ENCODE data around the gene UXS1. TPM values are rescaled to one million over a fixed set of nuclear protein-coding genes. Genes with fewer than 3 reads are reported as not detected.

Gene UXS1
- total RNA-seq, 1 experiment from 2014 or later = 49.1 TPM

- Histone ChIP-seq H3K9me3 (ENCODE audit: low read length) (no peaks in the 10 kb centered on the region), H3K9me2 (replicated peaks; ENCODE audit: low read length) (no peaks in the 10 kb centered on the region), H3K4me2 (ENCODE audit: low read length) (no peak overlapping the region), H3K4me1 (ENCODE audit: insufficient read depth, low read length) (no peaks in the 10 kb centered on the region), H3K36me3 (ENCODE audit: low read depth, low read length) (0 out of 2 replicates have a peak, but pooled peaks cover 5% of the 10 kb centered on the region), H3K4me3 (ENCODE audit: low read length) (no peak overlapping the region), H3K27ac (ENCODE audit: low read length) (no peak overlapping the region), H2AFZ (ENCODE audit: low read length) (no peak overlapping the region), H3K79me2 (ENCODE audit: low read length) (no peaks in the 10 kb centered on the region), H3K27me3 (ENCODE audit: low read length) (no peaks in the 10 kb centered on the region), H3F3A (ENCODE audit: low read length, unreplicated experiment) (no peaks in the 10 kb centered on the region), H4K20me1 (ENCODE audit: low read length) (no peaks in the 10 kb centered on the region), H3K9ac (ENCODE audit: low read length) (no peak overlapping the region)
- DNase-seq (no peak), ATAC-seq (no peak)
- CTCF ChIA-PET = no interaction called here
- TF ChIP-seq EZH2 (IDR thresholded peaks at IDR 0.05; ENCODE audit: low read length, unreplicated experiment) (no peak), EZH2phosphoT487 (IDR thresholded peaks at IDR 0.05; ENCODE audit: borderline replicate concordance, low read length) (no peak), CTCF (conservative IDR thresholded peaks at IDR 0.05; ENCODE audit: low read depth, low read length) (no peak)
- BruUV-seq (replicated peaks) = no TSS peak
- intact Hi-C loops (cut with micrococcal nuclease) = no loop called here
- POLR2A ChIA-PET (ENCODE audit: unreplicated experiment) = no interaction called here
Observed at GRCh38 chr2:106094131-106094841, 99.8 kb downstream of the UXS1 start.

- Histone ChIP-seq H2AFZ (ENCODE audit: low read length) (no peak overlapping the region), H3K9ac (ENCODE audit: low read length) (no peak overlapping the region), H3K4me1 (ENCODE audit: insufficient read depth, low read length) (no peaks in the 10 kb centered on the region), H3K4me2 (ENCODE audit: low read length) (no peak overlapping the region), H3K9me2 (replicated peaks; ENCODE audit: low read length) (no peaks in the 10 kb centered on the region), H3K4me3 (ENCODE audit: low read length) (no peak overlapping the region), H3K27ac (ENCODE audit: low read length) (no peak overlapping the region), H3K36me3 (ENCODE audit: low read depth, low read length) (0 out of 2 replicates have a peak, but pooled peaks cover 5% of the 10 kb centered on the region), H3K27me3 (ENCODE audit: low read length) (no peaks in the 10 kb centered on the region), H3K9me3 (ENCODE audit: low read length) (no peaks in the 10 kb centered on the region), H4K20me1 (ENCODE audit: low read length) (no peaks in the 10 kb centered on the region), H3K79me2 (ENCODE audit: low read length) (no peaks in the 10 kb centered on the region), H3F3A (ENCODE audit: low read length, unreplicated experiment) (no peaks in the 10 kb centered on the region)
- DNase-seq = no peak
- TF ChIP-seq EZH2 (IDR thresholded peaks at IDR 0.05; ENCODE audit: low read length, unreplicated experiment) = no peak
- no peak for TF ChIP-seq EZH2phosphoT487 (IDR thresholded peaks at IDR 0.05; ENCODE audit: borderline replicate concordance, low read length)
- no peak for TF ChIP-seq CTCF (conservative IDR thresholded peaks at IDR 0.05; ENCODE audit: low read depth, low read length)
- BruUV-seq (replicated peaks) = no TSS peak
- intact Hi-C loops (cut with micrococcal nuclease) = no loop called here
- ATAC-seq = no peak
- ChIA-PET POLR2A (ENCODE audit: unreplicated experiment) (no interaction called here), CTCF (no interaction called here)
Observed at GRCh38 chr2:106090916-106091618, 103.0 kb downstream of the UXS1 start.

GRCh38 chr2:106089611-106090010 is 104.5 kb downstream of the UXS1 start:
- no peaks in the 10 kb centered on the region for H3K79me2 ChIP-seq (ENCODE audit: low read length)
- 0 out of 2 replicates have a peak, but pooled peaks cover 5% of the 10 kb centered on the region for H3K36me3 ChIP-seq (ENCODE audit: low read depth, low read length)
- H2AFZ ChIP-seq (ENCODE audit: low read length) = no peak overlapping the region
- H4K20me1 ChIP-seq (ENCODE audit: low read length) = no peaks in the 10 kb centered on the region
- TF ChIP-seq EZH2 (IDR thresholded peaks at IDR 0.05; ENCODE audit: low read length, unreplicated experiment) (no peak), CTCF (conservative IDR thresholded peaks at IDR 0.05; ENCODE audit: low read depth, low read length) (no peak), EZH2phosphoT487 (IDR thresholded peaks at IDR 0.05; ENCODE audit: borderline replicate concordance, low read length) (no peak)
- DNase-seq (no peak), ATAC-seq (no peak)
- no peak overlapping the region for H3K4me3 ChIP-seq (ENCODE audit: low read length)
- BruUV-seq (replicated peaks) = no TSS peak
- CTCF ChIA-PET = no interaction called here
- no peaks in the 10 kb centered on the region for H3K9me2 ChIP-seq (replicated peaks; ENCODE audit: low read length)
- H3K9ac ChIP-seq (ENCODE audit: low read length) = no peak overlapping the region
- POLR2A ChIA-PET (ENCODE audit: unreplicated experiment) = no interaction called here
- intact Hi-C loops (cut with micrococcal nuclease) = loop anchor here (5.0 kb wide), 1 partner anchor 512 kb away; no protein-coding TSS in a partner anchor
- no peaks in the 10 kb centered on the region for H3K27me3 ChIP-seq (ENCODE audit: low read length)
- no peak overlapping the region for H3K27ac ChIP-seq (ENCODE audit: low read length)
- no peaks in the 10 kb centered on the region for H3K9me3 ChIP-seq (ENCODE audit: low read length)
- no peak overlapping the region for H3K4me2 ChIP-seq (ENCODE audit: low read length)
- H3K4me1 ChIP-seq (ENCODE audit: insufficient read depth, low read length) = no peaks in the 10 kb centered on the region
- H3F3A ChIP-seq (ENCODE audit: low read length, unreplicated experiment) = no peaks in the 10 kb centered on the region
